ENCODE results near the gene MCC.

DNA sequence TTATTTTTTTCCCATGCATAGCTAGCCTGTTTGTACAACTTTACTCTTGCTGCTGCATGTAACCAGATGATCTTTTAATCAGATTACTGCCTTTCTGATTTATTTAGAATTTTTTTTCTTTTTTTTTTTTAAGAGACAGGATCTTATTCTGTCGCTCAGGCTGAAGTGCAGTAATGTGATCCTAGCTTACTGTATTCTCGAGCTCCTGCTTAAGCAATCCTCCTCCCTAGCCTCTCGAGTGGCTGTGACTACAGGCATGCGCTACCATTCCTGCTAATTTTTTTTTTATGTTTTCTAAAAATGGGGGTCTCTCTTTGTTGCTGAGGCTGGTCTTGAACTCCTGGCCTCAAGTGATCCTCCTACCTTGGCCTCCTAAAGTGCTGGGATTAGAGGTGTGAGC, 502.0 kb downstream of the MCC start:
- TF ChIP-seq, protein P1, sequence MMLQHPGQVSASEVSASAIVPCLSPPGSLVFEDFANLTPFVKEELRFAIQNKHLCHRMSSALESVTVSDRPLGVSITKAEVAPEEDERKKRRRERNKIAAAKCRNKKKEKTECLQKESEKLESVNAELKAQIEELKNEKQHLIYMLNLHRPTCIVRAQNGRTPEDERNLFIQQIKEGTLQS (IDR thresholded peaks at IDR 0.05): no peak
- no peak for TF ChIP-seq RAD21 (IDR thresholded peaks at IDR 0.05)
- TF ChIP-seq, protein P2, sequence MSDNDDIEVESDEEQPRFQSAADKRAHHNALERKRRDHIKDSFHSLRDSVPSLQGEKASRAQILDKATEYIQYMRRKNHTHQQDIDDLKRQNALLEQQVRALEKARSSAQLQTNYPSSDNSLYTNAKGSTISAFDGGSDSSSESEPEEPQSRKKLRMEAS (IDR thresholded peaks at IDR 0.05): no peak
- TF ChIP-seq TAF1 (conservative IDR thresholded peaks at IDR 0.05): no peak
- TF ChIP-seq, protein P3, sequence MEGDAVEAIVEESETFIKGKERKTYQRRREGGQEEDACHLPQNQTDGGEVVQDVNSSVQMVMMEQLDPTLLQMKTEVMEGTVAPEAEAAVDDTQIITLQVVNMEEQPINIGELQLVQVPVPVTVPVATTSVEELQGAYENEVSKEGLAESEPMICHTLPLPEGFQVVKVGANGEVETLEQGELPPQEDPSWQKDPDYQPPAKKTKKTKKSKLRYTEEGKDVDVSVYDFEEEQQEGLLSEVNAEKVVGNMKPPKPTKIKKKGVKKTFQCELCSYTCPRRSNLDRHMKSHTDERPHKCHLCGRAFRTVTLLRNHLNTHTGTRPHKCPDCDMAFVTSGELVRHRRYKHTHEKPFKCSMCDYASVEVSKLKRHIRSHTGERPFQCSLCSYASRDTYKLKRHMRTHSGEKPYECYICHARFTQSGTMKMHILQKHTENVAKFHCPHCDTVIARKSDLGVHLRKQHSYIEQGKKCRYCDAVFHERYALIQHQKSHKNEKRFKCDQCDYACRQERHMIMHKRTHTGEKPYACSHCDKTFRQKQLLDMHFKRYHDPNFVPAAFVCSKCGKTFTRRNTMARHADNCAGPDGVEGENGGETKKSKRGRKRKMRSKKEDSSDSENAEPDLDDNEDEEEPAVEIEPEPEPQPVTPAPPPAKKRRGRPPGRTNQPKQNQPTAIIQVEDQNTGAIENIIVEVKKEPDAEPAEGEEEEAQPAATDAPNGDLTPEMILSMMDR (IDR thresholded peaks at IDR 0.05; ENCODE audit: low read depth, low read length, missing input control): no peak

Data from liver (tissue), 3 donors.